ENCODE data around the gene C1orf115. TPM values are rescaled to one million over a fixed set of nuclear protein-coding genes. Genes with fewer than 3 reads are reported as not detected.

Gene C1orf115
- polyA plus RNA-seq, 1 of the 3 experiments (the other 2 are of a cell fraction) = 4.2 TPM

GRCh38 chr1:220681220-220681880 lies 8.8 kb upstream of the C1orf115 start:
- no peak for DNase-seq
- Histone ChIP-seq H4K20me1 (ENCODE audit: insufficient read depth) (no peaks in the 10 kb centered on the region), H3K4me2 (no peak overlapping the region), H3K36me3 (replicated peaks in 1 of 2; ENCODE audit: control insufficient read depth in 1 of 2, insufficient read depth in 2 of 2, low read length in 1 of 2) (no peaks in the 10 kb centered on the region), H3K9ac (no peak overlapping the region), H3F3A (replicated peaks; ENCODE audit: insufficient read depth) (no peaks in the 10 kb centered on the region), H3K9me3 (no peaks in the 10 kb centered on the region), H3K4me1 (ENCODE audit: control insufficient read depth in 1 of 2, insufficient read depth in 2 of 2, low read depth in 1 of 2, low read length in 1 of 2) (no peaks in the 10 kb centered on the region), H3K4me3 (ENCODE audit: low read depth in 2 of 2, low read length in 1 of 2) (no peak overlapping the region), H3K27me3 (ENCODE audit: insufficient read depth) (no peaks in the 10 kb centered on the region), H2AFZ (ENCODE audit: low read depth) (no peak overlapping the region), H3K79me2 (ENCODE audit: insufficient read depth) (no peaks in the 10 kb centered on the region), H3K9me2 (no peaks in the 10 kb centered on the region), H3K27ac (ENCODE audit: low read depth in 2 of 2, low read length in 1 of 2) (no peak overlapping the region)
- ChIA-PET CTCF (interaction anchor here (0.8 to 1.8 kb wide), 13 partner anchors 8 to 401 kb away, joined by 3 to 13 read pairs (median 3); no protein-coding TSS in a partner anchor), POLR2A (no interaction called here)
- WGBS (ENCODE audit: low lambda C conversion rate) = 80% methylated on average over 10 of the region's 10 CpGs
- TF ChIP-seq NRF1 (IDR thresholded peaks at IDR 0.05; ENCODE audit: low read depth, low read length) (no peak), RAD21 (IDR thresholded peaks at IDR 0.05; ENCODE audit: low read length) (no peak), MXI1 (IDR thresholded peaks at IDR 0.05; ENCODE audit: low read depth, low read length) (no peak), REST (IDR thresholded peaks at IDR 0.05; ENCODE audit: low read depth, low read length) (no peak), RCOR1 (IDR thresholded peaks at IDR 0.05; ENCODE audit: low read length) (no peak), TAF1 (IDR thresholded peaks at IDR 0.05; ENCODE audit: borderline replicate concordance, low read depth, low read length) (no peak), RFX5 (IDR thresholded peaks at IDR 0.05; ENCODE audit: low read length) (no peak), CTCF (IDR thresholded peaks at IDR 0.05) (no peak), GABPA (IDR thresholded peaks at IDR 0.05; ENCODE audit: low read depth) (no peak), FOXM1 (IDR thresholded peaks at IDR 0.05; ENCODE audit: low read depth) (no peak)
- TF ChIP-seq, protein P1, sequence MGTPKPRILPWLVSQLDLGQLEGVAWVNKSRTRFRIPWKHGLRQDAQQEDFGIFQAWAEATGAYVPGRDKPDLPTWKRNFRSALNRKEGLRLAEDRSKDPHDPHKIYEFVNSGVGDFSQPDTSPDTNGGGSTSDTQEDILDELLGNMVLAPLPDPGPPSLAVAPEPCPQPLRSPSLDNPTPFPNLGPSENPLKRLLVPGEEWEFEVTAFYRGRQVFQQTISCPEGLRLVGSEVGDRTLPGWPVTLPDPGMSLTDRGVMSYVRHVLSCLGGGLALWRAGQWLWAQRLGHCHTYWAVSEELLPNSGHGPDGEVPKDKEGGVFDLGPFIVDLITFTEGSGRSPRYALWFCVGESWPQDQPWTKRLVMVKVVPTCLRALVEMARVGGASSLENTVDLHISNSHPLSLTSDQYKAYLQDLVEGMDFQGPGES (IDR thresholded peaks at IDR 0.05; ENCODE audit: low read depth, low read length) = no peak
- TF ChIP-seq, protein P2, sequence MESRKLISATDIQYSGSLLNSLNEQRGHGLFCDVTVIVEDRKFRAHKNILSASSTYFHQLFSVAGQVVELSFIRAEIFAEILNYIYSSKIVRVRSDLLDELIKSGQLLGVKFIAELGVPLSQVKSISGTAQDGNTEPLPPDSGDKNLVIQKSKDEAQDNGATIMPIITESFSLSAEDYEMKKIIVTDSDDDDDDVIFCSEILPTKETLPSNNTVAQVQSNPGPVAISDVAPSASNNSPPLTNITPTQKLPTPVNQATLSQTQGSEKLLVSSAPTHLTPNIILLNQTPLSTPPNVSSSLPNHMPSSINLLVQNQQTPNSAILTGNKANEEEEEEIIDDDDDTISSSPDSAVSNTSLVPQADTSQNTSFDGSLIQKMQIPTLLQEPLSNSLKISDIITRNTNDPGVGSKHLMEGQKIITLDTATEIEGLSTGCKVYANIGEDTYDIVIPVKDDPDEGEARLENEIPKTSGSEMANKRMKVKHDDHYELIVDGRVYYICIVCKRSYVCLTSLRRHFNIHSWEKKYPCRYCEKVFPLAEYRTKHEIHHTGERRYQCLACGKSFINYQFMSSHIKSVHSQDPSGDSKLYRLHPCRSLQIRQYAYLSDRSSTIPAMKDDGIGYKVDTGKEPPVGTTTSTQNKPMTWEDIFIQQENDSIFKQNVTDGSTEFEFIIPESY (IDR thresholded peaks at IDR 0.05; ENCODE audit: borderline replicate concordance, low read depth) = no peak
